Mucosa of descending colon (tissue), 3 donors: ENCODE measurements around the gene CYB5R4. TPM values are rescaled to one million over a fixed set of nuclear protein-coding genes. Genes with fewer than 3 reads are reported as not detected.
"Not testable (repeated sequence)": the region's sequence is repeated elsewhere in the genome, so short reads cannot be mapped to it uniquely, and the experiment has no call there.

ENCODE experiments used
- ATAC-seq: fragments of 200-7000 bp; cut with Tn5 transposase; one replicate; pipeline ENCODE4 v1.9.1; 2020; ENCODE audit warnings: mild to moderate bottlenecking, moderate library complexity
- DNase-seq, 3 donors: peaks; one replicate each; pipeline ENCODE4 v3.0.0-alpha.2; 2020
- H3K36me3 ChIP-seq: fragments of 200-600 bp; one replicate; pipeline ENCODE4 v1.8.0; 2021; ENCODE audit warnings: low read depth, mild to moderate bottlenecking
- H3K4me1 ChIP-seq: fragments of 200-600 bp; one replicate; pipeline ENCODE4 v1.8.0; 2021; ENCODE audit warnings: low read depth, mild to moderate bottlenecking
- H3K4me3 ChIP-seq: fragments of 200-600 bp; one replicate; pipeline ENCODE4 v1.8.0; 2021; ENCODE audit warnings: mild to moderate bottlenecking
- H3K9me3 ChIP-seq: fragments of 200-600 bp; one replicate; pipeline ENCODE4 v1.8.0; 2021; ENCODE audit warnings: mild to moderate bottlenecking
- intact Hi-C, 2 donors: fragments of 100-400 bp; cut with DNase I in 1 of 2; cut with micrococcal nuclease in 1 of 2; formaldehyde crosslinking; loops; one replicate each; pipeline versions ENCODE4 v1.11.0 to v1.11.1; 2022; cut with DNase I, micrococcal nuclease
- total RNA-seq, 3 donors: library from RNA; stranded (reverse); fragmentation: NEBNext Ultra II Directional in 2 of 3; extraction: Animal tissue kit (Norgen Biotek cat#: 25700) in 2 of 3; gene quantifications; one replicate each; pipeline versions ENCODE4 v1.2.1 to v1.2.4, GENCODE V29; 2021 to 2023
- TF ChIP-seq, protein P1 (sequence below): fragments of 200-600 bp; IDR thresholded peaks from one replicate; pipeline ENCODE4 v1.8.0; 2022; ENCODE audit warnings: antibody characterized with exemption, mild to moderate bottlenecking
- donor health status: DM: no; HTN: no; CAD: no; lungs with moderate emphysema.
- donor health status: DM: no; HTN: no; CAD: no.
- donor health status: DM: no; HTN: yes; CAD: no.

Gene CYB5R4
- total RNA-seq, 3 donors from 2014 or later = 26.6 to 30.7 (median 29.0) TPM

- H3K36me3 ChIP-seq = no peaks in the 10 kb centered on the region
- H3K4me1 ChIP-seq = no peaks in the 10 kb centered on the region
- TF ChIP-seq, protein P1, sequence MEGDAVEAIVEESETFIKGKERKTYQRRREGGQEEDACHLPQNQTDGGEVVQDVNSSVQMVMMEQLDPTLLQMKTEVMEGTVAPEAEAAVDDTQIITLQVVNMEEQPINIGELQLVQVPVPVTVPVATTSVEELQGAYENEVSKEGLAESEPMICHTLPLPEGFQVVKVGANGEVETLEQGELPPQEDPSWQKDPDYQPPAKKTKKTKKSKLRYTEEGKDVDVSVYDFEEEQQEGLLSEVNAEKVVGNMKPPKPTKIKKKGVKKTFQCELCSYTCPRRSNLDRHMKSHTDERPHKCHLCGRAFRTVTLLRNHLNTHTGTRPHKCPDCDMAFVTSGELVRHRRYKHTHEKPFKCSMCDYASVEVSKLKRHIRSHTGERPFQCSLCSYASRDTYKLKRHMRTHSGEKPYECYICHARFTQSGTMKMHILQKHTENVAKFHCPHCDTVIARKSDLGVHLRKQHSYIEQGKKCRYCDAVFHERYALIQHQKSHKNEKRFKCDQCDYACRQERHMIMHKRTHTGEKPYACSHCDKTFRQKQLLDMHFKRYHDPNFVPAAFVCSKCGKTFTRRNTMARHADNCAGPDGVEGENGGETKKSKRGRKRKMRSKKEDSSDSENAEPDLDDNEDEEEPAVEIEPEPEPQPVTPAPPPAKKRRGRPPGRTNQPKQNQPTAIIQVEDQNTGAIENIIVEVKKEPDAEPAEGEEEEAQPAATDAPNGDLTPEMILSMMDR = no peak
- intact Hi-C loops = no loop called here
- ATAC-seq = no peak
- no peak overlapping the region for H3K4me3 ChIP-seq
- H3K9me3 ChIP-seq = no peaks in the 10 kb centered on the region
- DNase-seq = no peak
Measured at GRCh38 chr6:83901624-83902023, 42.1 kb downstream of the CYB5R4 start.

DNA sequence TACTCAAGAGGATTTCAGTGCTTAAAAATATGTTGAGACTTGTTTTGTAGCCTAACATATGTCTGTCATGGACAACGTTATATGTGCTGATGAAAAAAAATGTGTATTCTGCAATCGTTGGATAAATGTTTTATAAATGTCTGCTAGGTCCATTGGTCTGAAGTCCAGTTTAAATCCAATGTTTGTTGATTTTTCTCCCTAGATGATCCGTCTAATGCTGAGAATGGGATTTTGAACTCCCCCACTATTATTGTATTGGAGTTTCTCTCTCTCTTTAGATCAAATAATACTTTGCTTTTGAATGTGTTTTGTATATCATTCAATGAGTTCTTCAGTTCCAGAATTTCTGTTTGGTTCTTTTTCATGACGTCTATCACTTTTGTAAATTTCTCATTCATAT, 44.9 kb downstream of the CYB5R4 start:
- TF ChIP-seq, protein P1 = no peak
- no peaks in the 10 kb centered on the region for H3K4me1 ChIP-seq
- H3K36me3 ChIP-seq = no peaks in the 10 kb centered on the region
- intact Hi-C loops = no loop called here
- H3K9me3 ChIP-seq = no peaks in the 10 kb centered on the region
- H3K4me3 ChIP-seq = no peak overlapping the region
- ATAC-seq (no peak), DNase-seq (no peak)

GRCh38 chr6:83905648-83906047, 46.2 kb downstream of the CYB5R4 start:
- DNase-seq (no peak), ATAC-seq (no peak)
- Histone ChIP-seq H3K36me3 (no peaks in the 10 kb centered on the region), H3K4me3 (no peak overlapping the region), H3K4me1 (no peaks in the 10 kb centered on the region), H3K9me3 (no peaks in the 10 kb centered on the region)
- intact Hi-C loops = no loop called here
- TF ChIP-seq, protein P1 = no peak

DNA sequence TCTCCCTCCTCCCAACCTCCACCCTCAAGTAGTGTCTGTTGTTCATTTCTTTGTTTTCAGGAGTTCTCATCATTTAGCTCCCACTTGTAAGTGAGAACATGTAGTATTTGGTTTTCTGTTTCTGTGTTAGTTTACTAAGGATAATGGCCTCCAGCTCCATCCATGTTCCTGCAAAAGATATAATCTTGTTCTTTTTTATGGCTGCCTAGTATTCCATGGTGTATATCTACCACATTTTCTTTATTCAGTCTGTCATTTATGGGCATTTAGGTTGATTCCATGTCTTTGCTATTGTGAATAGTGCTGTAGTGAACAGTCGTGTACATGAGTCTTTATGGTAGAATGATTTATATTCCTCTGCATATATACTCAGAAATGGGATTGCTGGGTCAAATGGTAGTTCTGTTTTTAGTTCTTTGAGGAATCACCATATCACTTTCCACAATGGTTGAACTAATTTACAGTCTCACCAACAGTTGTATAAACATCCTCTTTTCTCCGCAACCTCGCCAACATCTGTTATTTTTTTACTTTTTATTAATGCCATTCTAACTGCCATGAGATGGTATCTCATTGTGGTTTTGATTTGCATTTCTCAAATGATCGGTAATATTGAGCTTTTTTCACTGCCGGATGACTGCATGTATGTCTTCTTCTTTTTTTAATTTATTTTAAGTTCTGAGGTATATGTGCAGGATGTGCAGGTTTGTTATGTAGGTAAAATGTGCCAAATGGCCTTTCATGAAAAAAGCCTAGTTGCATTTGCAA, 48.3 kb downstream of the CYB5R4 start:
- H3K9me3 ChIP-seq, H3K4me3 ChIP-seq, intact Hi-C loops, H3K36me3 ChIP-seq, H3K4me1 ChIP-seq, ATAC-seq, DNase-seq: not testable (repeated sequence)

GRCh38 chr6:83908813-83909212, 49.3 kb downstream of the CYB5R4 start:
- TF ChIP-seq, protein P1 = no peak
- Histone ChIP-seq H3K9me3 (no peaks in the 10 kb centered on the region), H3K36me3 (no peaks in the 10 kb centered on the region), H3K4me3 (no peak overlapping the region), H3K4me1 (no peaks in the 10 kb centered on the region)
- DNase-seq (no peak), ATAC-seq (no peak)
- intact Hi-C loops = no loop called here

DNA sequence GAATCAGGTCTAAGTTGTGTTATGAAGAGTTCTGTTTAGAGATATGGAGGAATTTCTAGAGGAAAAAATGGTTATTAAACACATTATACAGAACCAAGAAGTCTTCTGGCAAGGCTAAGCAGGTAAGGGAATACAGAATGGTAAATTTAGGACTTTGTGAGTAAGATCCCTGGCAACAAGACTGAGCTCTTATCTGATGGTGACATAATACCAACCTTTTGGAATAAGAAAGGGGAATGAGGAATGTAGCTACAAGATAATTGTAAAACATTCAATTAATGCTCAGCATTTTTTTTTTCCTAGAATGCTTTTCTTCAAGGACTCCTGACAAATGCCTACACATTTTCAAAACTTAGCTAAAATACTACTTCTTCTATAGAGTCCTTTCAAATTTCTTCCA, 51.8 kb downstream of the CYB5R4 start:
- H3K4me1 ChIP-seq = no peaks in the 10 kb centered on the region
- no peak for ATAC-seq

More for the DNA sequence above, 51.8 kb downstream of the CYB5R4 start:
- Histone ChIP-seq H3K36me3 (no peaks in the 10 kb centered on the region), H3K9me3 (no peaks in the 10 kb centered on the region), H3K4me3 (no peak overlapping the region)
- TF ChIP-seq, protein P1 = no peak
- intact Hi-C loops = no loop called here
- no peak for DNase-seq
